SK-N-SH treated with all-trans-retinoic acid at 6 μM for 48 hours (cell line): Measurements from ENCODE around the gene DTD1.

Source experiments
- ESRRG ChIP-seq: fragments of 250-450 bp; sonication (Bioruptor Pico); IDR thresholded peaks from 2 replicates; pipeline ENCODE4 v1.6.1; 2021; ENCODE audit warnings: mild to moderate bottlenecking
- GLIS3 ChIP-seq: fragments of 250-450 bp; sonication (Bioruptor Pico); IDR thresholded peaks from 2 replicates; pipeline ENCODE4 v1.5.0; 2020; ENCODE audit warnings: mild to moderate bottlenecking, moderate library complexity
- OSR1 ChIP-seq: fragments of 250-450 bp; sonication (Bioruptor Pico); IDR thresholded peaks from 2 replicates; pipeline ENCODE4 v1.8.0; 2022; ENCODE audit warnings: moderate library complexity, mild to moderate bottlenecking, inconsistent platforms
- RARB ChIP-seq: fragments of 250-450 bp; sonication (Bioruptor Pico); IDR thresholded peaks from 2 replicates; pipeline ENCODE4 v1.8.0; 2021; ENCODE audit warnings: mild to moderate bottlenecking, moderate library complexity
- ZFP30 ChIP-seq: fragments of 450-650 bp; formaldehyde crosslinking; IDR thresholded peaks from 2 replicates; pipeline ENCODE4 v1.5.0; 2022; ENCODE audit warnings: mild to moderate bottlenecking, moderate library complexity
- ZNF565 ChIP-seq: fragments of 450-650 bp; formaldehyde crosslinking; conservative IDR thresholded peaks from 2 replicates; pipeline ENCODE4 v1.5.0; 2020; ENCODE audit warnings: low read depth, mild to moderate bottlenecking, moderate library complexity
- ZNF8 ChIP-seq: fragments of 450-650 bp; formaldehyde crosslinking; IDR thresholded peaks from 2 replicates; pipeline ENCODE4 v1.5.0; 2020; ENCODE audit warnings: mild to moderate bottlenecking, moderate library complexity
- TF ChIP-seq, protein P1 (sequence below): fragments of 250-450 bp; sonication (Bioruptor Pico); IDR thresholded peaks from 2 replicates; pipeline ENCODE4 v1.5.1; 2021; ENCODE audit warnings: mild to moderate bottlenecking, moderate library complexity

DNA sequence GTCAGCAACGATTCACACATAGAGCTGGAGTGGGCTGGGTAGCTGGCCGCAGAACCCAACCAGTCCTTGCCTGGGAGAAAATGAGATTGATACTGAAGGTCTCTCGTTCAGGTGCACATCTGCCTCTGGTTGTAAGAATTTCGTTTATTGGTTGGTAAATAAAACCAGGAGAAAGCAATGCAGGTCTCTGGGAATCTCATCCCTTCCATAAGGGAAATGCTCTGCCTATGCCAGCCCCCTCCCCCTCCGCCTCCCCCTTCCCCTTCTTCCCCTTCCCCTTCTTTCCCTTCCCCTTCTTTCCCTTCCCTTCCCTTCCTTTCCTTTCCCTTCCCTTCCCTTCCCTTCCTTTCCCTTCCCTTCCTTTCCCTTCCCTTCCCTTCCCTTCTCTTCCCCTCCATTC is 107.3 kb downstream of the DTD1 start:
- TF ChIP-seq RARB (CRISPR knock-in tag) (no peak), ZFP30 (CRISPR knock-in tag) (no peak), GLIS3 (no peak), ESRRG (CRISPR knock-in tag) (no peak), OSR1 (no peak), ZNF565 (CRISPR knock-in tag) (no peak), ZNF8 (CRISPR knock-in tag) (no peak)
- TF ChIP-seq, protein P1, sequence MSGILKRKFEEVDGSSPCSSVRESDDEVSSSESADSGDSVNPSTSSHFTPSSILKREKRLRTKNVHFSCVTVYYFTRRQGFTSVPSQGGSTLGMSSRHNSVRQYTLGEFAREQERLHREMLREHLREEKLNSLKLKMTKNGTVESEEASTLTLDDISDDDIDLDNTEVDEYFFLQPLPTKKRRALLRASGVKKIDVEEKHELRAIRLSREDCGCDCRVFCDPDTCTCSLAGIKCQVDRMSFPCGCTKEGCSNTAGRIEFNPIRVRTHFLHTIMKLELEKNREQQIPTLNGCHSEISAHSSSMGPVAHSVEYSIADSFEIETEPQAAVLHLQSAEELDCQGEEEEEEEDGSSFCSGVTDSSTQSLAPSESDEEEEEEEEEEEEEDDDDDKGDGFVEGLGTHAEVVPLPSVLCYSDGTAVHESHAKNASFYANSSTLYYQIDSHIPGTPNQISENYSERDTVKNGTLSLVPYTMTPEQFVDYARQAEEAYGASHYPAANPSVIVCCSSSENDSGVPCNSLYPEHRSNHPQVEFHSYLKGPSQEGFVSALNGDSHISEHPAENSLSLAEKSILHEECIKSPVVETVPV: no peak
